H1 (cell line): ENCODE results near the gene UQCRQ. TPM values are rescaled to one million over a fixed set of nuclear protein-coding genes. Genes with fewer than 3 reads are reported as not detected.

Experiments used
- CTCF ChIA-PET: fragments of 300-600 bp; sonication (Branson Sonifier 250); formaldehyde crosslinking; loops from one replicate; lab custom pipeline; 2021; ENCODE audit not compliant: partially characterized antibody; lab: Charles Lee
- POLR2A ChIA-PET: fragments of 300-600 bp; sonication (Branson Sonifier 250); formaldehyde crosslinking; loops from one replicate; lab custom pipeline; 2021; ENCODE audit warnings: inconsistent platforms; ENCODE audit not compliant: partially characterized antibody; lab: Charles Lee
- DNase-seq, 2 experiments: peaks; one replicate each; pipeline versions ENCODE4 v3.0.0 to v3.0.0-alpha.2; 2010 to 2022; ENCODE audit warnings: low spot score in 2 of 2, low read depth in 1 of 2, mixed read lengths in 1 of 2
- FAIRE-seq: peaks from 2 replicates; lab custom pipeline; 2011; peaks lifted over from hg19 to GRCh38; lab: Jason Lieb, UNC
- H2AFZ ChIP-seq: 2 replicates; pipeline ENCODE4 v1.8.1; 2012; ENCODE audit warnings: low read length, inconsistent platforms
- H2AK5ac ChIP-seq: 2 replicates; pipeline ENCODE4 v1.6.1; 2013; ENCODE audit warnings: low read depth, low read length
- H2BK120ac ChIP-seq: replicated peaks from 2 replicates; pipeline ENCODE3; 2013; ENCODE audit warnings: low read depth, low read length, inconsistent platforms
- H2BK12ac ChIP-seq: 2 replicates; pipeline ENCODE4 v1.6.1; 2013; ENCODE audit warnings: low read depth, low read length
- H2BK15ac ChIP-seq: 2 replicates; pipeline ENCODE4 v1.6.1; 2013; ENCODE audit warnings: low read length
- H2BK20ac ChIP-seq: 2 replicates; pipeline ENCODE4 v1.6.1; 2013; ENCODE audit warnings: low read length
- H2BK5ac ChIP-seq: 2 replicates; pipeline ENCODE4 v1.6.1; 2013; ENCODE audit warnings: low read depth, low read length
- H3K14ac ChIP-seq: 2 replicates; pipeline ENCODE4 v1.6.1; 2013; ENCODE audit warnings: inconsistent platforms; ENCODE audit not compliant: insufficient read length
- H3K18ac ChIP-seq: 2 replicates; pipeline ENCODE4 v1.6.1; 2013; ENCODE audit warnings: low read length; ENCODE audit errors: extremely low read depth
- H3K23ac ChIP-seq: 2 replicates; pipeline ENCODE4 v1.6.1; 2013; ENCODE audit warnings: inconsistent platforms; ENCODE audit not compliant: insufficient read length
- H3K23me2 ChIP-seq: 2 replicates; pipeline ENCODE4 v1.6.1; 2013; ENCODE audit warnings: low read depth, low read length
- H3K27ac ChIP-seq: 2 replicates; pipeline ENCODE4 v1.6.1; 2011; ENCODE audit warnings: low read depth, low read length, inconsistent platforms
- H3K27me3 ChIP-seq, 4 experiments: replicated peaks in 1 of 4; 1 replicate in 1 of 4; 2 replicates in 3 of 4; pipeline versions ENCODE4 v1.6.1 to v1.8.1; 2011 to 2013; ENCODE audit warnings: low read length in 3 of 4, mild to moderate bottlenecking in 3 of 4, inconsistent platforms in 2 of 4, mixed read lengths in 2 of 4, moderate library complexity in 1 of 4; ENCODE audit not compliant: control insufficient read depth in 3 of 4, insufficient read depth in 3 of 4; ENCODE audit errors: extremely low read depth in 1 of 4
- H3K36me3 ChIP-seq, 4 experiments: 2 replicates each; pipeline versions ENCODE4 v1.6.1 to v1.8.1; 2011 to 2013; ENCODE audit warnings: mild to moderate bottlenecking in 4 of 4, low read length in 3 of 4, moderate library complexity in 2 of 4, control low read depth in 1 of 4, inconsistent platforms in 1 of 4; ENCODE audit not compliant: insufficient read depth in 4 of 4, control insufficient read depth in 2 of 4
- H3K4ac ChIP-seq: replicated peaks from 2 replicates; pipeline ENCODE3; 2013; ENCODE audit warnings: low read length, low read depth, mixed read lengths, inconsistent platforms; ENCODE audit not compliant: insufficient read length
- H3K4me1 ChIP-seq, 4 experiments: replicated peaks in 1 of 4; 1 replicate in 1 of 4; 2 replicates in 3 of 4; pipeline versions ENCODE4 v1.6.1 to v1.8.1; 2011 to 2013; ENCODE audit warnings: low read length in 3 of 4, inconsistent platforms in 2 of 4, mixed read lengths in 1 of 4; ENCODE audit not compliant: insufficient read depth in 4 of 4, control insufficient read depth in 3 of 4
- H3K4me2 ChIP-seq, 2 experiments: 2 replicates each; pipeline versions ENCODE4 v1.6.1 to v1.8.1; 2011 to 2013; ENCODE audit warnings: low read depth in 2 of 2, low read length in 2 of 2, control low read depth in 1 of 2, inconsistent platforms in 1 of 2, mild to moderate bottlenecking in 1 of 2; ENCODE audit not compliant: insufficient read depth in 1 of 2
- H3K4me3 ChIP-seq, 4 experiments: fragments of 200-600, 300-600 bp in 1 of 4; sonication (generic), shearing (Covaris generic), sonication (Bioruptor Twin) in 1 of 4; 2 replicates each; pipeline versions ENCODE4 v1.5.1 to v1.8.1; 2011 to 2016; ENCODE audit warnings: low read length in 4 of 4, low read depth in 3 of 4, control low read depth in 2 of 4, inconsistent platforms in 2 of 4, mild to moderate bottlenecking in 2 of 4, mixed read lengths in 1 of 4, moderate library complexity in 1 of 4; ENCODE audit not compliant: insufficient read depth in 2 of 4; ENCODE audit errors: extremely low read depth in 1 of 4
- H3K56ac ChIP-seq: replicated peaks from 2 replicates; pipeline ENCODE3; 2013; ENCODE audit warnings: low read depth, mild to moderate bottlenecking, mixed read lengths, low read length, inconsistent platforms; ENCODE audit not compliant: insufficient read length
- H3K79me1 ChIP-seq: 2 replicates; pipeline ENCODE4 v1.6.1; 2013; ENCODE audit warnings: low read depth, low read length, control low read depth
- H3K79me2 ChIP-seq, 2 experiments: 2 replicates each; pipeline versions ENCODE4 v1.6.1 to v1.8.1; 2012 to 2013; ENCODE audit warnings: low read length in 2 of 2, mild to moderate bottlenecking in 2 of 2, inconsistent platforms in 1 of 2; ENCODE audit not compliant: insufficient read depth in 2 of 2, control insufficient read depth in 1 of 2
- H3K9ac ChIP-seq, 4 experiments: replicated peaks in 1 of 4; 1 replicate in 1 of 4; 2 replicates in 3 of 4; pipeline versions ENCODE4 v1.6.1 to v1.8.1; 2011 to 2013; ENCODE audit warnings: low read depth in 3 of 4, low read length in 3 of 4, control low read depth in 2 of 4, mild to moderate bottlenecking in 2 of 4, moderate library complexity in 2 of 4, inconsistent platforms in 1 of 4; ENCODE audit errors: extremely low read depth in 1 of 4
- H3K9me3 ChIP-seq, 2 experiments: 2 replicates each; pipeline versions ENCODE4 v1.6.1 to v1.8.1; 2012 to 2013; ENCODE audit warnings: mild to moderate bottlenecking in 2 of 2, moderate library complexity in 2 of 2, control low read depth in 1 of 2, inconsistent platforms in 1 of 2, low read depth in 1 of 2, low read length in 1 of 2, mixed read lengths in 1 of 2; ENCODE audit not compliant: insufficient read depth in 2 of 2
- H4K20me1 ChIP-seq, 2 experiments: replicated peaks in 1 of 2; 2 replicates each; pipeline versions ENCODE3 to v1.8.1; 2011 to 2013; ENCODE audit warnings: inconsistent platforms in 2 of 2, low read length in 2 of 2, mild to moderate bottlenecking in 1 of 2; ENCODE audit not compliant: insufficient read depth in 2 of 2, control insufficient read depth in 1 of 2
- H4K5ac ChIP-seq: 2 replicates; pipeline ENCODE4 v1.6.1; 2013; ENCODE audit warnings: low read length, low read depth, mixed read lengths, inconsistent platforms; ENCODE audit not compliant: insufficient read length
- H4K8ac ChIP-seq: 2 replicates; pipeline ENCODE4 v1.8.0; 2013; ENCODE audit warnings: mild to moderate bottlenecking, moderate library complexity, low read length, inconsistent platforms; ENCODE audit not compliant: insufficient read depth; ENCODE audit errors: extremely low read depth
- H4K91ac ChIP-seq: replicated peaks from 2 replicates; pipeline ENCODE3; 2013; ENCODE audit warnings: low read length, mixed read lengths, inconsistent platforms; ENCODE audit not compliant: insufficient read length
- CHD2 ChIP-seq: IDR thresholded peaks from 2 replicates; pipeline ENCODE4 v1.6.1; 2012; ENCODE audit warnings: low read length, improper control_type of control experiment
- CTBP2 ChIP-seq: IDR thresholded peaks from 2 replicates; pipeline ENCODE4 v1.7.0; 2011; ENCODE audit warnings: borderline replicate concordance, mild to moderate bottlenecking, moderate library complexity, mixed read lengths, low read length; ENCODE audit not compliant: insufficient read depth, insufficient read length
- EGR1 ChIP-seq: IDR thresholded peaks from 2 replicates; pipeline ENCODE4 v1.6.1; 2011; ENCODE audit warnings: low read depth, low read length, borderline replicate concordance
- GABPA ChIP-seq: IDR thresholded peaks from 2 replicates; pipeline ENCODE4 v1.6.1; 2011; ENCODE audit warnings: mild to moderate bottlenecking, low read length, moderate library complexity, borderline replicate concordance; ENCODE audit not compliant: insufficient read depth
- GTF2F1 ChIP-seq: IDR thresholded peaks from 2 replicates; pipeline ENCODE4 v1.6.1; 2012; ENCODE audit warnings: low read depth, low read length, improper control_type of control experiment, borderline replicate concordance
- HDAC6 ChIP-seq: IDR thresholded peaks from one replicate; pipeline ENCODE4 v1.7.1; 2012; ENCODE audit warnings: low read depth, mild to moderate bottlenecking, inconsistent platforms, low read length, moderate library complexity
- POLR2AphosphoS5 ChIP-seq: IDR thresholded peaks from 2 replicates; pipeline ENCODE4 v1.6.1; 2011; ENCODE audit warnings: low read depth, low read length
- RNF2 ChIP-seq: fragments of 200-900, 300-1000 bp; sonication (generic); IDR thresholded peaks from 2 replicates; pipeline ENCODE4 v1.7.1; 2016; ENCODE audit warnings: borderline replicate concordance, low read depth, mild to moderate bottlenecking, antibody characterized with exemption, low read length; ENCODE audit not compliant: poor library complexity, severe bottlenecking; ENCODE audit errors: missing control alignments
- SP2 ChIP-seq: IDR thresholded peaks from 2 replicates; pipeline ENCODE4 v1.6.1; 2012; ENCODE audit warnings: mild to moderate bottlenecking, low read length, inconsistent platforms
- SP4 ChIP-seq: IDR thresholded peaks from 2 replicates; pipeline ENCODE4 v1.6.1; 2012; ENCODE audit warnings: low read length, inconsistent platforms
- SUZ12 ChIP-seq: fragments of 200-600 bp; sonication (generic); IDR thresholded peaks from 2 replicates; pipeline ENCODE4 v1.6.1; 2012; ENCODE audit warnings: mild to moderate bottlenecking, inconsistent platforms, low read length, moderate library complexity, mixed read lengths
- YY1 ChIP-seq: IDR thresholded peaks from 2 replicates; pipeline ENCODE4 v1.6.1; 2011; ENCODE audit warnings: low read depth, mild to moderate bottlenecking, low read length
- ZNF274 ChIP-seq: IDR thresholded peaks from 2 replicates; pipeline ENCODE4 v1.7.0; 2012; ENCODE audit warnings: low read length, borderline replicate concordance; ENCODE audit errors: extremely low read depth
- WGBS, 2 experiments: shearing (Covaris generic) in 1 of 2; methylation state at CpG; one replicate each; pipeline versions ENCODE4 v1.1.6 to v1.1.7; 2013 to 2015; ENCODE audit warnings: low lambda C conversion rate in 2 of 2, mixed read lengths in 2 of 2, inconsistent platforms in 1 of 2, low coverage in 1 of 2, missing lambda C conversion rate in 1 of 2; ENCODE audit not compliant: insufficient replicate concordance in 2 of 2, insufficient coverage in 1 of 2, insufficient read length in 1 of 2; ENCODE audit errors: extremely low coverage in 1 of 2, missing lambda C conversion rate in 1 of 2; 5-methylcytosine and 5-hydroxymethylcytosine counted together
- polyA plus RNA-seq, 7 experiments: library from polyadenylated mRNA; depleted of rRNA in 3 of 7; stranded (reverse) in 5 of 7; unstranded in 2 of 7; fragments of >200 nt in 5 of 7; fragments of 200-250 nt in 2 of 7; gene quantifications; 1 replicate in 5 of 7; 2 replicates in 1 of 7; 4 replicates in 1 of 7; pipeline versions ENCODE4 v1.2.1 to v1.2.3, GENCODE V29; 2011 to 2013; ENCODE audit warnings: missing spikeins in 2 of 7, mixed read lengths in 2 of 7
- total RNA-seq: library from RNA; stranded (reverse); fragmentation: NEBNext Ultra II Directional; extraction: Animal tissue kit (Norgen Biotek cat#: 25700); gene quantifications from 2 replicates; pipeline ENCODE4 v1.2.1, GENCODE V29; 2021
- TF ChIP-seq, protein P1 (sequence below): IDR thresholded peaks from 2 replicates; pipeline ENCODE4 v1.6.1; 2011; ENCODE audit warnings: low read depth, mild to moderate bottlenecking, low read length; ENCODE audit not compliant: insufficient read depth

UQCRQ gene
- total and polyA plus RNA-seq, 2 of the 8 experiments (the other 6 are each of a cell fraction or from before 2014, with no cell fraction given): 177 to 293 TPM

DNA sequence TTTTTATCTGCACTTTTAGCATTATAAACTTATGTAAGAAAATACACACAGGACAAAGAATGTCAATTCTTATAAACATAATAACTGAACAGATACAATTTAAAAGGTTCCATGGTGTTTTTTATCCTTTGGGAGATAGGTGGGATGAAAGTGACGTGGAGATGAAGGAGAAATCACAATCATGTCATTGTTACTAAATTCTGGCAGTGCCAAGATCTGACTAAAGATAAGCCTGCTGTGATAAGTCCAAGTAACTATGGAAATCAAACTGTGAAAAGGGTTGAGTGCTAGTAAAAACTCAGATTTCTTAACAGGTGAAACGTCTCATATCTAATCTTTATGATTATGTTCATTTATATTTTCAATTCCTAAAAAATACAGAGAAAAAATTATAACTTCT, 18.1 kb downstream of the UQCRQ start:
- H2AFZ ChIP-seq: no peak overlapping the region
- no peak overlapping the region for H2BK120ac ChIP-seq
- H3K4me2 ChIP-seq: no peak overlapping the region
- WGBS, 2 experiments: 91% methylated on average over 2 of the region's 2 CpGs; no CpG with 5 or more reads in 1 of the 2 experiments
- H4K8ac ChIP-seq: no peak overlapping the region
- no peak overlapping the region for H3K4ac ChIP-seq
- no peak overlapping the region for H3K56ac ChIP-seq
- no peak overlapping the region for H3K27ac ChIP-seq
- no peak overlapping the region for H4K91ac ChIP-seq
- no peak overlapping the region for H3K23ac ChIP-seq
- ChIA-PET CTCF (interaction anchor here (1.0 to 2.6 kb wide), 8 partner anchors 11 to 61 kb away, joined by 3 to 10 read pairs (median 5); partner anchors contain the start of genes GDF9, LEAP2 and UQCRQ), POLR2A (interaction anchor here (1.3 kb wide), 1 partner anchor 16 kb away, joined by 3 read pairs; no protein-coding TSS in a partner anchor)
- H3K36me3 ChIP-seq: peaks cover 12 to 73% (median 47%) of the 10 kb centered on the region in 4 experiments
- H3K27me3 ChIP-seq: no peaks in the 10 kb centered on the region
- no peaks in the 10 kb centered on the region for H3K79me1 ChIP-seq
- no peak overlapping the region for H2BK5ac ChIP-seq
- no peak overlapping the region for H2BK12ac ChIP-seq
- peaks cover 0 to 2% of the 10 kb centered on the region in 2 experiments for H4K20me1 ChIP-seq
- H3K14ac ChIP-seq: no peak overlapping the region
- H3K23me2 ChIP-seq: no peaks in the 10 kb centered on the region
- H3K18ac ChIP-seq: no peak overlapping the region
- no peak overlapping the region for H3K9ac ChIP-seq
- no peak overlapping the region for H4K5ac ChIP-seq
- no peak for FAIRE-seq
- DNase-seq: no peak
- H2BK15ac ChIP-seq: no peak overlapping the region
- H2AK5ac ChIP-seq: no peak overlapping the region
- H3K4me1 ChIP-seq: no peaks in the 10 kb centered on the region
- no peaks in the 10 kb centered on the region for H3K79me2 ChIP-seq
- no peak overlapping the region for H2BK20ac ChIP-seq
- H3K9me3 ChIP-seq: no peaks in the 10 kb centered on the region
- no peak overlapping the region for H3K4me3 ChIP-seq
- TF ChIP-seq GABPA (no peak), EGR1 (no peak), CHD2 (no peak), ZNF274 (no peak), GTF2F1 (no peak), RNF2 (no peak), SP2 (no peak), POLR2AphosphoS5 (no peak), SUZ12 (no peak), CTBP2 (no peak), HDAC6 (no peak), SP4 (no peak), YY1 (no peak)
- TF ChIP-seq, protein P1, sequence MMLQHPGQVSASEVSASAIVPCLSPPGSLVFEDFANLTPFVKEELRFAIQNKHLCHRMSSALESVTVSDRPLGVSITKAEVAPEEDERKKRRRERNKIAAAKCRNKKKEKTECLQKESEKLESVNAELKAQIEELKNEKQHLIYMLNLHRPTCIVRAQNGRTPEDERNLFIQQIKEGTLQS: no peak
